ENCODE data around the gene ACSS1. TPM values are rescaled to one million over a fixed set of nuclear protein-coding genes. Genes with fewer than 3 reads are reported as not detected.

Gene ACSS1
- total and polyA plus RNA-seq, 7 donors = 8.8 to 53.3 (median 16.8) TPM

DNA sequence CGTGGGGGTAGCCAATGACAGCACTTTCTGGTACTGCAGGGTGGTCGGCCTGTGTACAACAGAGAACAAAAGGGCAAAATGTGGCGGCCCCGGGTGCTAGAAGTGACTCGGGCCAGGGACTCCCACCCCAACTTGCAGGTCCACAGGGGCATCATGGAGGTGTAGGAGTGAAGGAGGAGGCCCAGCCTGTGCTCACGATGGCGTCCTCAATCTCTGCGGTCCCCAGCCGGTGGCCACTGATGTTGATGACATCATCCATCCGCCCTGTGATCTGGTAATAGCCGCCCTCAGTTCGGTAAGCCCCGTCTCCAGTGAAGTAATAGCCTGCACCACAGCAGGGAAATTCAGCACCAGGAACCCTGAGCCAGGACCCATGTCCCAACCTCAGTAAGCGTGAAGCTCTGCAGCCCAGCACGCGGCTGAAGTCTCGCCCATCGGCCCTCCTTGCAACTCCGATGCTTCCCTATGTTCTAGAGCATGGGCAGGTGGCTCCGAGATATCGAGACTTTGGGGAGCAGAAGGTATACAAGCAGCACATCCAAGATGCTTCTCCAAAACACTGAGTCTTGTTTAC, 45.2 kb downstream of the ACSS1 start:
- TF ChIP-seq CTCF (IDR thresholded peaks at IDR 0.05) = no peak
- Histone ChIP-seq H3K4me3 (no peak overlapping the region), H3K9me3 (no peaks in the 10 kb centered on the region), H3K4me1 (peaks cover 9% of the 10 kb centered on the region), H3K27me3 (ENCODE audit: insufficient read depth in 3 of 3, low read length in 2 of 3) (no peaks in the 10 kb centered on the region), H3K36me3 (ENCODE audit: insufficient read depth in 1 of 2, low read depth in 1 of 2) (peaks cover 0 to 78% of the 10 kb centered on the region in 2 donors), H3K27ac (no peak overlapping the region)
- DNase-seq = no peak
- intact Hi-C loops (cut with DNase I) = no loop called here
- 92 to 93% (median 93%) methylated on average over 21 of the region's 21 CpGs for WGBS, 3 donors
- no peak for ATAC-seq

DNA sequence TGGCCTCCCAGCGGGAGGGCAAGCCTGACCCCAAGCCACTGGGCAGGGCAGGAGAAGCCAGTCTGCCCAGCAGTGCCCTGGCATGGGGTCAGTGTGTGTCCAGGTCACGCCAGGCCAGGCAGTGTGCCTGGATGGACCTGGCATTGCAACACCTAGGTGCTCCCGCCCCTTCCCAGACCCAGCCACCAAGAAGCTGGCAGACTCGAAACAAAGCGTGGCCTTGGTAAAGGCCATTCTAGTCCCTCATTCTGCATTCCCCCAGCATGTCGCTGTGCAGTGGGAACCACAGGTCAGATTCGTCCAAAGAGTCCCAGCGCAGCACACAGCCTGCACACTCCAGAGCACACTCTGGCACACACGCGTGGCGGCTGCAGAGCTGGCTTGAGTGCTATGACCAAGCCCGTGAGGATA, 46.1 kb downstream of the ACSS1 start:
- Histone ChIP-seq H3K27ac (peak overlapping the region; percentile 27), H3K9me3 (no peaks in the 10 kb centered on the region), H3K36me3 (ENCODE audit: insufficient read depth in 1 of 2, low read depth in 1 of 2) (peaks cover 0 to 87% of the 10 kb centered on the region in 2 donors), H3K4me3 (no peak overlapping the region), H3K4me1 (peaks cover 9% of the 10 kb centered on the region), H3K27me3 (ENCODE audit: insufficient read depth in 3 of 3, low read length in 2 of 3) (no peaks in the 10 kb centered on the region)
- DNase-seq = peak; percentile 55 to 87
- intact Hi-C loops (cut with DNase I) = no loop called here
- peak; percentile 92 to 97 (median 95) for ATAC-seq
- TF ChIP-seq CTCF (IDR thresholded peaks at IDR 0.05) = no peak
- WGBS, 3 donors = 33 to 51% (median 36%) methylated on average over 12 of the region's 12 CpGs

GRCh38 chr20:25011261-25011660, 46.7 kb downstream of the ACSS1 start:
- Histone ChIP-seq H3K4me3 (no peak overlapping the region), H3K4me1 (peaks cover 9% of the 10 kb centered on the region), H3K27me3 (ENCODE audit: insufficient read depth in 3 of 3, low read length in 2 of 3) (no peaks in the 10 kb centered on the region), H3K27ac (no peak overlapping the region), H3K9me3 (no peaks in the 10 kb centered on the region), H3K36me3 (ENCODE audit: insufficient read depth in 1 of 2, low read depth in 1 of 2) (peaks cover 0 to 88% of the 10 kb centered on the region in 2 donors)
- no peak for DNase-seq
- intact Hi-C loops (cut with DNase I) = no loop called here
- peak in 1 of 4 donors; percentile 3 for ATAC-seq
- no peak for TF ChIP-seq CTCF (IDR thresholded peaks at IDR 0.05)
- 89 to 91% (median 91%) methylated on average over 6 of the region's 6 CpGs for WGBS, 3 donors

DNA sequence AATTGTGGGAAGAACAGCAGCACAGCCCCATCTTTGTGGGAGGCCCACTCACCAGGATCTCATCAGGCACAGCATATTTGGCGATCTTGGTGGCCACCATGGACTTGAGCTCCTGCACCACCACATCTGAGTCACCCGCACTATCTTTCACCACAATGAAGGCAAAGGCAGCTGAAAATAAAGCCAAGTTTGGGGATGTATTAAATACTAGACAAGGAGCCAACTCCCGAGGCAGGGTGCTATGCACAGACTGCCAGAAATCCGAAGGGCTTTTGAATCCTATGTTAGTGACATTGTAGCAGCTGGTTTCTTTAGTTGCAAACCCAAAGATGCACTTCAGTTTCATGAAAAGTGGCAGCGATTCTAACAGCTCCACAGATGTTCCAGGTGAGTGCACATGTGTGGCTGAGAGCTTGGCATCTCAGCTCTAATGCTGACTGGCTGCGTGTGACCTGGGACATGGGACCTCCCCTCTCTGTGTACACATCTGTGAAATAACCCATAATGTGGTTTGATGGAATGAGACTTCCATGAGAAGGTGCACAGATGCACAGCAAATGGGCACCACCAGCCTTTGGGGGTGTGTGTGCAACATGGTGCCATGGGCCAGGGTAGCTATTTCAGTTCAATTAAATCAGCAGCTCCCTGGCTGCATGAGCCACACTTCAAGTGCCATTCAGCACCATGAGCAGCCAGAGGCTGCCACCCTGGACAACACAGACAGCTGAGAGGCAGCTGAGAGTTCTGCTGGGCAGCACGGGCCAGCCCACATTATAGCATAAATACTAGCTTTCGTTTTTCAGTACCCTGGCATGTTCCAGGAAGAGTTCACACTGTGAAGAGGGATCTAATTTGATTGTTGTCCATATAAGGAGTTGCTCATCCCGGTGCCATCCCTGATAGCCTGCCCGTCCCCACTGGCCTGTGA, 48.5 kb downstream of the ACSS1 start:
- no peaks in the 10 kb centered on the region for H3K9me3 ChIP-seq
- H3K27me3 ChIP-seq (ENCODE audit: insufficient read depth in 3 of 3, low read length in 2 of 3) = no peaks in the 10 kb centered on the region
- peaks cover 0 to 77% of the 10 kb centered on the region in 2 donors for H3K36me3 ChIP-seq (ENCODE audit: insufficient read depth in 1 of 2, low read depth in 1 of 2)
- no peak overlapping the region for H3K4me3 ChIP-seq
- DNase-seq (peak in 1 of 2 donors; percentile 29), ATAC-seq (no peak)
- 65 to 69% (median 68%) methylated on average over 10 of the region's 10 CpGs for WGBS, 3 donors
- no peak for TF ChIP-seq CTCF (IDR thresholded peaks at IDR 0.05)
- H3K4me1 ChIP-seq = peaks cover 9% of the 10 kb centered on the region
- no peak overlapping the region for H3K27ac ChIP-seq
- intact Hi-C loops (cut with DNase I) = loop anchor here in 1 of 2 donors (5.0 kb wide), 1 partner anchor 188 kb away; the partner anchor contains the start of gene ENTPD6

Measured in psoas muscle (tissue), 8 donors.